HFF-Myc (cell line): ENCODE data around the gene ALAS1.

Source experiments
- DNase-seq: peaks from one replicate; pipeline ENCODE4 v3.0.0-alpha.2; 2011; ENCODE audit warnings: low read depth; ENCODE audit errors: extremely low read depth
- H3K4me3 ChIP-seq: replicated peaks from 2 replicates; pipeline ENCODE4 v1.5.1; 2011; ENCODE audit warnings: low read depth, mild to moderate bottlenecking, control low read depth, low read length
- TF ChIP-seq, protein P1 (sequence below): IDR thresholded peaks from 2 replicates; pipeline ENCODE4 v1.5.1; 2012; ENCODE audit warnings: mild to moderate bottlenecking, low read depth, low read length, control low read depth; ENCODE audit errors: missing control alignments

The ALAS1 gene

DNA sequence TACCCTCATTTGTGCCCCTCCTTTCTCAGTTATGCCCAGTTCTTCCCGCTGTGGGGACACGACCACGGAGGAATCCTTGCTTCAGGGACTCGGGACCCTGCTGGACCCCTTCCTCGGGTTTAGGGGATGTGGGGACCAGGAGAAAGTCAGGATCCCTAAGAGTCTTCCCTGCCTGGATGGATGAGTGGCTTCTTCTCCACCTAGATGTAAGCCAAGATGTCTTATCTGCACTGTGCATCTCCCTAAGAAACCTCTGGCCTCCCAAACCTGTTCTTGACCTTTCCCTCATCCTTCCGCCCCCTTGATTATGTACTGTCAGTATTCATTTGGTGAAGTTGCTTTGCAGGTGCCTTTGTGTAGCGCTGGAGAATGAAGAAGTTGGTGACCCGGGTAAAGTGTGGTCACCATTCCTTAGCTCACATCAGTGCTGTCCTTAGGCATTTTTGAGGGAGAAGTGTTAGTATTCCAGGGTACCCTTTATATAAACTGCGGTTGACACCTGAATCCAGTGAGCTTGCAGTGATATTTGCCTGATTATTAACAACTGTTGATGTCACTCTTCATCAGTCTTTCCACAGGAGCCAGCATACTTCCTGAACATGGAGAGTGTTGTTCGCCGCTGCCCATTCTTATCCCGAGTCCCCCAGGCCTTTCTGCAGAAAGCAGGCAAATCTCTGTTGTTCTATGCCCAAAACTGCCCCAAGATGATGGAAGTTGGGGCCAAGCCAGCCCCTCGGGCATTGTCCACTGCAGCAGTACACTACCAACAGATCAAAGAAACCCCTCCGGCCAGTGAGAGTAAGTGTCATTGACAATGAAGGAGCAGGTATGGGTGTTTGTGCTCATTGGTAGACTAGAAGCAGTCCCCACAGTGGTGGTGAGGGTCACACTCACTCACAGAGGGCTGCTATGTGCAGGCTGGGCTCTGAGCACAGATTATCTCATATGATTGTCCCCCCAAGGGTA, 966 bp downstream of the ALAS1 start:
- TF ChIP-seq, protein P1, sequence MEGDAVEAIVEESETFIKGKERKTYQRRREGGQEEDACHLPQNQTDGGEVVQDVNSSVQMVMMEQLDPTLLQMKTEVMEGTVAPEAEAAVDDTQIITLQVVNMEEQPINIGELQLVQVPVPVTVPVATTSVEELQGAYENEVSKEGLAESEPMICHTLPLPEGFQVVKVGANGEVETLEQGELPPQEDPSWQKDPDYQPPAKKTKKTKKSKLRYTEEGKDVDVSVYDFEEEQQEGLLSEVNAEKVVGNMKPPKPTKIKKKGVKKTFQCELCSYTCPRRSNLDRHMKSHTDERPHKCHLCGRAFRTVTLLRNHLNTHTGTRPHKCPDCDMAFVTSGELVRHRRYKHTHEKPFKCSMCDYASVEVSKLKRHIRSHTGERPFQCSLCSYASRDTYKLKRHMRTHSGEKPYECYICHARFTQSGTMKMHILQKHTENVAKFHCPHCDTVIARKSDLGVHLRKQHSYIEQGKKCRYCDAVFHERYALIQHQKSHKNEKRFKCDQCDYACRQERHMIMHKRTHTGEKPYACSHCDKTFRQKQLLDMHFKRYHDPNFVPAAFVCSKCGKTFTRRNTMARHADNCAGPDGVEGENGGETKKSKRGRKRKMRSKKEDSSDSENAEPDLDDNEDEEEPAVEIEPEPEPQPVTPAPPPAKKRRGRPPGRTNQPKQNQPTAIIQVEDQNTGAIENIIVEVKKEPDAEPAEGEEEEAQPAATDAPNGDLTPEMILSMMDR: no peak

DNA sequence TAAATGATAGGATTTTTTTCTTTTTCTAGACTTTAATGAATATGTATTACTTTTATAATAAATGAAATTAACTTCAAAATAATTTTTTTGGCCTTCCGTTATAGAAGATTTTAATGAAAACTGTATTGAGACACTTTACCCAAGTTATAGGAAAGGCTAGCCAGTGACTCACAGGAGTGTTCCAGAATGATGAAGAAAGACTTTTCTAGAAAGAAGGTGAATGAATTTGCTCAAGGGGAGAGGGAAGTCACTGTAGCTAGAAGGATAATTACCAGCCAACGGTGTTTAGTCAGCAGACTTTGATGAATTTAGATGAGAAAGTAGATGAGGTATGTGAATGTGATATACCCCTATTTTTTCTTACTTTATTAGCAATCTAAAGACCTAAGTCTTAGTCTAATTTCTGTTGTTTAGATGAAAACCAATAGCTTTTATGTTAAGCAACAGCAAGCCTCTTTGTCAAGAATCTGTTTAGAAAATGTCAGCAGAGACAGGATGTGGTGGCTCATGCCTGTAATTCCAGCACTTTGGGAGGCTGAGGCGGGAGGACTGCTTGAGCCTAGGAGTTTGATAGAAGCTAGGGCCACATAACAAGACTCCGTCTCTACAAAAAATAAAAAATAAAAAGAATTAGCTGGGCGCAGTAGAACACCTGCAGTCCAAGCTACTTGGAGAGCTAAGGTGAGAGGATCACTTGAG, 3.2 kb downstream of the ALAS1 start:
- TF ChIP-seq, protein P1: no peak
- no peak overlapping the region for H3K4me3 ChIP-seq
- DNase-seq: no peak

More for the DNA sequence above, 966 bp downstream of the ALAS1 start:
- DNase-seq: no peak
- peak overlapping the region; percentile 72 for H3K4me3 ChIP-seq

DNA sequence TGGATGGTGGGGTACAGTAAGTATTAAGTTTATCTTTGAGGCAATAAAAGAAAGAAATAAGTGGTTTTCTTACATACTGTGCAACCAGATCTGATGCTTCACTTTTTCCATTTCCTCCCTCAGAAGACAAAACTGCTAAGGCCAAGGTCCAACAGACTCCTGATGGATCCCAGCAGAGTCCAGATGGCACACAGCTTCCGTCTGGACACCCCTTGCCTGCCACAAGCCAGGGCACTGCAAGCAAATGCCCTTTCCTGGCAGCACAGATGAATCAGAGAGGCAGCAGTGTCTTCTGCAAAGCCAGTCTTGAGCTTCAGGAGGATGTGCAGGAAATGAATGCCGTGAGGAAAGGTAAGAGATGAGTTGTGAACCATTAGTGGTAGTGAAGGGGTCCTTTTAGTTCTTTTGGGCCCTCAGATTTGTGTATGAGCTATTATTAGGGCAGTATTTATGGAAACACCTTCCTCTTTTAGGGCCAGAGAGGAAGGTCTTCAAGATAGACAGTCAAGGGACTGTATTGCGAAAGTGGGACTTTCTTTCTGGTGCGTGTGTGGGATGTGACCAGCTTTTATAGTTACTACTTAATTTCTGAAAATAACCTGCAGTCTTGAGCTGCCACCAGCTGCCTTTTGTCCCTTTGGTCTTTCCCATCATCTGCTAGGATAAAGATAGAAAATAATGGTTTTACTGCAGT, 4.6 kb downstream of the ALAS1 start:
- no peak overlapping the region for H3K4me3 ChIP-seq
- no peak for DNase-seq
- TF ChIP-seq, protein P1: no peak

DNA sequence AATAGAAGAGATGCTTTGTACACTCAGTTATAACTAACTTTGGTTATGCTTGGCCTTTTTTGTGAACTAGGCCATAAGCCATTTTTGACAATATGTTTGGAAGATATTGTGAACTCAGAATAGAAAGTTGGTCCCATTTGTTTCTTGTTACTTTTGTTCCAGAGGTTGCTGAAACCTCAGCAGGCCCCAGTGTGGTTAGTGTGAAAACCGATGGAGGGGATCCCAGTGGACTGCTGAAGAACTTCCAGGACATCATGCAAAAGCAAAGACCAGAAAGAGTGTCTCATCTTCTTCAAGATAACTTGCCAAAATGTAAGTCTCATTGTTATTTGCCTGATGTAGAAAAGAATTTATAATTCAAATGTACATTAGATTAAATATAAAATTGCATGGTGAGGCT, 5.7 kb downstream of the ALAS1 start:
- TF ChIP-seq, protein P1: no peak
- no peak overlapping the region for H3K4me3 ChIP-seq
- no peak for DNase-seq

DNA sequence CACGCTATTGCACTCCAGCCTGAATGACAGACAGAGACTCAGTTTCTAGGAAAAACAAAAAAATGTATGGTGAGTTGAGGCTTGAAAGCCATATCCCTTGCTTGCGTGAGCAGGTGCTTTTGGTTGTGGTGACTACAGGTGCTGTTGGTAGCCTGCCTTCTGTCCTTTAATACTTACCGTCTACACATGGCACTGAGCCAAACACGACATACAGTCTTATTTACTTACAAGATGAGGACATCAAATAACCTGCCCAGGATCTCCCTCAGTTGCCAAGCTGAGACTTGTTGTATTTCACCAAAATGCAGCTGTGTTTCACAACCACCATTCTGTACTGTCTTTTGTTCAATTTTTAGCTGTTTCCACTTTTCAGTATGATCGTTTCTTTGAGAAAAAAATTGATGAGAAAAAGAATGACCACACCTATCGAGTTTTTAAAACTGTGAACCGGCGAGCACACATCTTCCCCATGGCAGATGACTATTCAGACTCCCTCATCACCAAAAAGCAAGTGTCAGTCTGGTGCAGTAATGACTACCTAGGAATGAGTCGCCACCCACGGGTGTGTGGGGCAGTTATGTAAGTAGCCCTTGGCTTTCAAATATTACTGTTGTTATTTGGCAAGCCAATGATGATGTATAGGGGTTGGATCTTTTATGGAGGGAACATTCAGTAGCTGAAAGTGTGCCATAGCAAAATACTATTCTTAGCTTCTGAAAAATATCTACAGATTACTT, 6.5 kb downstream of the ALAS1 start:
- no peak for DNase-seq
- no peak overlapping the region for H3K4me3 ChIP-seq
- TF ChIP-seq, protein P1: no peak

DNA sequence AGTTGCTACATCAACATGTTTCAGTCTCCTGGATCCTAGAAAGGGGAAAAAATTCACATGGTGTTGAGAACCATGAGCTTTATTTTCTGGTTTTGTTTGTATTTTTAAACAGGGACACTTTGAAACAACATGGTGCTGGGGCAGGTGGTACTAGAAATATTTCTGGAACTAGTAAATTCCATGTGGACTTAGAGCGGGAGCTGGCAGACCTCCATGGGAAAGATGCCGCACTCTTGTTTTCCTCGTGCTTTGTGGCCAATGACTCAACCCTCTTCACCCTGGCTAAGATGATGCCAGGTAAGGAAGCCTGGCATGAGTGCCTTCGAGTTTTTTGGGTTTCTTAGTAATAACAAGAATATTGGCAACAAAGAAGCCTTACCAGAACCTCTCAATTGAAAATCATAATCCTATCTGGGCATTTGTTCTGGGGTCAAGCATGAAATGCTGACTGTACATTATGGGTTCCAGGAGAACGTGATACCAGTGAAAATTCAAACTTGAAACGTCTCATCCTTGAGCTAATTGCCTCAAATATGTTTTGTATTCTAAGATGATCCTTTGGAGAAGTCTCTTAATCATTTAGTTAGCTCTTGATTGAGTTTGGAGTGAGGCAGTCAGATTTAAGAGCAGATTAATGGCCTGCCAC, 7.9 kb downstream of the ALAS1 start:
- no peak overlapping the region for H3K4me3 ChIP-seq
- DNase-seq: no peak
- TF ChIP-seq, protein P1: no peak
